Lower leg skin (tissue), 4 donors: ENCODE measurements around the gene KCNJ10. TPM values are rescaled to one million over a fixed set of nuclear protein-coding genes. Genes with fewer than 3 reads are reported as not detected.

Experiments
- DNase-seq, 2 donors: peaks; one replicate each; pipeline ENCODE4 v3.0.0-alpha.2; 2019; ENCODE audit warnings: low spot score in 2 of 2
- H3K4me3 ChIP-seq: fragments of 200-600 bp; sonication (generic); 2 replicates; pipeline ENCODE4 v1.5.1; 2017; ENCODE audit warnings: mild to moderate bottlenecking, low read depth; ENCODE audit not compliant: poor library complexity, severe bottlenecking
- POLR2A ChIP-seq, 2 donors: fragments of 450-650 bp; IDR thresholded peaks; one replicate each; pipeline ENCODE4 v1.6.1; 2016 to 2017; ENCODE audit warnings: antibody characterized with exemption in 2 of 2, mild to moderate bottlenecking in 1 of 2, moderate library complexity in 1 of 2
- WGBS, 2 donors: methylation state at CpG; one replicate each; pipeline ENCODE4 v1.1.5; 2018; 5-methylcytosine and 5-hydroxymethylcytosine counted together
- intact Hi-C: fragments of 100-400 bp; cut with DNase I; formaldehyde crosslinking; loops from one replicate; pipeline ENCODE4 v1.15.0; 2023; ENCODE audit warnings: low total_unique reads
- total RNA-seq, 4 donors: library from RNA; depleted of rRNA; stranded (reverse); fragments of >200 nt; gene quantifications; one replicate each; pipeline ENCODE4 v1.1.0, GENCODE V29; 2016
- TF ChIP-seq, protein P1 (sequence below), 3 donors: fragments of 450-650 bp; IDR thresholded peaks; one replicate each; pipeline ENCODE4 v1.5.1; 2016; ENCODE audit warnings: antibody characterized with exemption in 3 of 3, mild to moderate bottlenecking in 3 of 3, moderate library complexity in 2 of 3

The KCNJ10 gene
- total RNA-seq, 4 donors from 2014 or later: not detected

DNA sequence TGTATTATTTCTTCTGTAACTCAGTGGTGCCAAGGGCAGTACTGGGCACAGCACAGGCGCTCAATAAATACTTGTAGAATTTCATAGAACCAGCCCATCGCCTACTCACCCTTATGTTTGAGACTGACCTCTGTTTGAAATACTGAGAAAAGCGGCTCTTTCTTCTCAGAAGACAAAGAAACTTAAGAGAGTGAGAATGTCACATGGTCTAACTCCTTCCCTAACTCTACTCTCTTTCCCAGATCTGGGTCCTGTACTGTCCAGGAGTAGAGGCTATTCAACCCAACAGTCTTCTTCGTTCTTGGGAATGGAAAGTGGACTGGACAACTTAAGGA lies 24.3 kb upstream of the KCNJ10 start:
- no peak for DNase-seq
- TF ChIP-seq, protein P1, sequence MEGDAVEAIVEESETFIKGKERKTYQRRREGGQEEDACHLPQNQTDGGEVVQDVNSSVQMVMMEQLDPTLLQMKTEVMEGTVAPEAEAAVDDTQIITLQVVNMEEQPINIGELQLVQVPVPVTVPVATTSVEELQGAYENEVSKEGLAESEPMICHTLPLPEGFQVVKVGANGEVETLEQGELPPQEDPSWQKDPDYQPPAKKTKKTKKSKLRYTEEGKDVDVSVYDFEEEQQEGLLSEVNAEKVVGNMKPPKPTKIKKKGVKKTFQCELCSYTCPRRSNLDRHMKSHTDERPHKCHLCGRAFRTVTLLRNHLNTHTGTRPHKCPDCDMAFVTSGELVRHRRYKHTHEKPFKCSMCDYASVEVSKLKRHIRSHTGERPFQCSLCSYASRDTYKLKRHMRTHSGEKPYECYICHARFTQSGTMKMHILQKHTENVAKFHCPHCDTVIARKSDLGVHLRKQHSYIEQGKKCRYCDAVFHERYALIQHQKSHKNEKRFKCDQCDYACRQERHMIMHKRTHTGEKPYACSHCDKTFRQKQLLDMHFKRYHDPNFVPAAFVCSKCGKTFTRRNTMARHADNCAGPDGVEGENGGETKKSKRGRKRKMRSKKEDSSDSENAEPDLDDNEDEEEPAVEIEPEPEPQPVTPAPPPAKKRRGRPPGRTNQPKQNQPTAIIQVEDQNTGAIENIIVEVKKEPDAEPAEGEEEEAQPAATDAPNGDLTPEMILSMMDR (IDR thresholded peaks at IDR 0.05): no peak
- TF ChIP-seq POLR2A (IDR thresholded peaks at IDR 0.05): no peak
- H3K4me3 ChIP-seq: no peak overlapping the region
- intact Hi-C loops: no loop called here
- WGBS, 2 donors: 90 to 93% methylated on average over 4 of the region's 4 CpGs

DNA sequence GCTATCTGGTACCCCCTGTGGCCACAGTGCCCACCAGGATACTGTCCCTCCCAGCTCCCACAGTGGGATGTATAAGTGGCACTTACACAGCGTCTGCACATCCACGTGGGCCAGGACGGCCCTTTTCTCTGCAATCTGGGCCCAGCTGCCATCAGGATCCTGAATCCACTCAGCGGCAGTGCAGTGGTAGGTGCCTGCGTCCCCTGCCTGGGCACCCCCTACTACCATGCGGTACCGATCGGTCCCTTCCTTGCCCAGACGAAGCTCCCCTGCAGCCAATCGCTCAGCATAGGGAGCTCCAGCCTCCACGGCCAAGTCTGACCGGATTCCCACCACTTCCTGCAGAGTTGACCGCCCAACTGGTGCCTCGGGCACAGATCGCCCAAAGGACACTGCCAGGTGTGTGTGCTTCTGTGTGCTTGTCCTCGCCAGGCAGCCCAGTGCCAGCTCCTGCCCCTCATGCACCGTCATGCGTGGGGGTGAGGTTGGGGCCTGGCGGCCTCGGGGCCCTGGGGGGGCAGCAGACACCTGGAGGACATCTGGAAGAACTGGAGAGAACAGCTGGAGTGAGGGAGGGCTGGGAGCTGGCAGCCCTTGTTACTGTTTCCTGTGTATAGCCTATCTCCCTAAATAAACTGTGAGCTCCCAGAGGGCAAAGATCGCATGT lies 23.8 kb upstream of the KCNJ10 start:
- H3K4me3 ChIP-seq: no peak overlapping the region
- 83 to 92% methylated on average over 20 to 21 of the region's 21 CpGs for WGBS, 2 donors
- intact Hi-C loops: no loop called here

DNA sequence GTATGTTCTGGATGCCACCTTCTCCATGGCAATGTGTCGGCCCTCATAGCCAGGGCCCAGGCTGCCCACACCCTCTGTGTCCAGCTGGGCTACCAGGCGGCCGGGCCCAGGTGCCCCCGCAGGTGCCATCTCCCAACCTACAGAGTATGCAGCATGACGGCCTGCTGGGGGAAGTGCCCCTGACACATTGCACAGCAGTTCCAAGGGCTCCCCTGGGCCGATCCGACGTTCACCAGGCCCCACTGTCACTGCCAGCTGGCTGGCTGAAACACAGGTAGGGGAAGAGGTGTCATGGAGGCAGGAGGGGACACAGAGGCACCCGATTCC lies 23.1 kb upstream of the KCNJ10 start:
- DNase-seq: no peak
- 78 to 80% methylated on average over 8 to 9 of the region's 9 CpGs for WGBS, 2 donors
- intact Hi-C loops: no loop called here
- TF ChIP-seq POLR2A (IDR thresholded peaks at IDR 0.05): no peak
- TF ChIP-seq, protein P1 (IDR thresholded peaks at IDR 0.05): no peak
- no peak overlapping the region for H3K4me3 ChIP-seq

More for the DNA sequence above, 23.8 kb upstream of the KCNJ10 start:
- TF ChIP-seq POLR2A (IDR thresholded peaks at IDR 0.05): no peak
- TF ChIP-seq, protein P1 (IDR thresholded peaks at IDR 0.05): no peak
- no peak for DNase-seq

GRCh38 chr1:160092366-160093068 lies 22.6 kb upstream of the KCNJ10 start:
- WGBS, 2 donors: 92 to 94% methylated on average over 31 to 32 of the region's 32 CpGs
- intact Hi-C loops: no loop called here
- no peak for TF ChIP-seq POLR2A (IDR thresholded peaks at IDR 0.05)
- TF ChIP-seq, protein P1 (IDR thresholded peaks at IDR 0.05): no peak
- no peak overlapping the region for H3K4me3 ChIP-seq
- DNase-seq: no peak

- TF ChIP-seq, protein P1 (IDR thresholded peaks at IDR 0.05): no peak
- no peak for TF ChIP-seq POLR2A (IDR thresholded peaks at IDR 0.05)
- 95 to 99% methylated on average over 5 of the region's 5 CpGs for WGBS, 2 donors
- no peak overlapping the region for H3K4me3 ChIP-seq
- no peak for DNase-seq
- intact Hi-C loops: no loop called here
These were observed 21.8 kb upstream of the KCNJ10 start for GRCh38 chr1:160091666-160092223.
